ENCODE data around the gene PROZ.

DNA sequence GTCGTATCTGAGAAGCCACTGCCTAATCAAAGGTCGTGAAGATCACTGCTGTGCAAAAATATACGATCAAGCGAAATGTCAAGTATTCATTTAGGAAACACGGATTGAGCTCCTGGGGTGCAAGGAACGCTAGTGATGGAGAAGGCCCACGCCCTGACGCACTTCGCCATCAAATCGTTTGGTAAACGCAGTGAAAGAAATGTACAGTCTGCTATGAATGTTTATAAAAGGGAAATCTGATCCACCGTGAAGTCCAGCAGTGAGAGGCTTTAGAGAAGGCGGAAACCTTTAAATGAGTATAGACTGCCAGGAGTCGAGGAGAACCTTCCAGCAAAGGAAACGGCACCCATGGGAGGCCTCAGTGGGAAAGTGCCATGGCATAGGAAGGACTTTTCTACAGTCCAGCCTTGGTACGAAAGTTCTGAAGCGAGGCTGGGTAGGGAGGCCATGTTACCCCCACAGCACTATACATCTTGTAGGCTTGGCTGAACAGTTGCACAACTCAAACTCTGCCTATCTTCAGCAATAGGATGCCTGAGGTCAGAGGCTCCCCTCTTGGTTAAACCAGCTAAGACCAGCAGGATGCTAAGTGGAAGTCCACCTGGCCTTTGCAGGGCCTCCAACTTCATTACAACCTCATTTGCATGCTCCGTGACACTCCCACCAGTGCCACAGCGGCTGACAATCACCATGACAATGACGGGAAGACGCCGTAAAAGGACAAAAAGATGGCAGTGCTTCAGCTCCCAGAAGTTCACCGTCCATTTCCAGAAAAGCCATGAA is 29.6 kb downstream of the PROZ start:
- no peak for TF ChIP-seq RAD21 (CRISPR knock-in tag; IDR thresholded peaks at IDR 0.05)
- TF ChIP-seq, protein P1, sequence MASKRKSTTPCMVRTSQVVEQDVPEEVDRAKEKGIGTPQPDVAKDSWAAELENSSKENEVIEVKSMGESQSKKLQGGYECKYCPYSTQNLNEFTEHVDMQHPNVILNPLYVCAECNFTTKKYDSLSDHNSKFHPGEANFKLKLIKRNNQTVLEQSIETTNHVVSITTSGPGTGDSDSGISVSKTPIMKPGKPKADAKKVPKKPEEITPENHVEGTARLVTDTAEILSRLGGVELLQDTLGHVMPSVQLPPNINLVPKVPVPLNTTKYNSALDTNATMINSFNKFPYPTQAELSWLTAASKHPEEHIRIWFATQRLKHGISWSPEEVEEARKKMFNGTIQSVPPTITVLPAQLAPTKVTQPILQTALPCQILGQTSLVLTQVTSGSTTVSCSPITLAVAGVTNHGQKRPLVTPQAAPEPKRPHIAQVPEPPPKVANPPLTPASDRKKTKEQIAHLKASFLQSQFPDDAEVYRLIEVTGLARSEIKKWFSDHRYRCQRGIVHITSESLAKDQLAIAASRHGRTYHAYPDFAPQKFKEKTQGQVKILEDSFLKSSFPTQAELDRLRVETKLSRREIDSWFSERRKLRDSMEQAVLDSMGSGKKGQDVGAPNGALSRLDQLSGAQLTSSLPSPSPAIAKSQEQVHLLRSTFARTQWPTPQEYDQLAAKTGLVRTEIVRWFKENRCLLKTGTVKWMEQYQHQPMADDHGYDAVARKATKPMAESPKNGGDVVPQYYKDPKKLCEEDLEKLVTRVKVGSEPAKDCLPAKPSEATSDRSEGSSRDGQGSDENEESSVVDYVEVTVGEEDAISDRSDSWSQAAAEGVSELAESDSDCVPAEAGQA (IDR thresholded peaks at IDR 0.05; ENCODE audit: low read depth) = no peak
- TF ChIP-seq, protein P1 (CRISPR knock-in tag; IDR thresholded peaks at IDR 0.05; ENCODE audit: borderline replicate concordance) = no peak
- no peak for TF ChIP-seq CHD4 (IDR thresholded peaks at IDR 0.05; ENCODE audit: borderline replicate concordance, low read length)
- no peak for TF ChIP-seq EP300 (IDR thresholded peaks at IDR 0.05; ENCODE audit: low read depth in 2 of 2, low read length in 2 of 2)
- no peak for TF ChIP-seq EP300 (CRISPR knock-in tag; IDR thresholded peaks at IDR 0.05; ENCODE audit: borderline replicate concordance)
- no peak for TF ChIP-seq ZFP41 (CRISPR knock-in tag; IDR thresholded peaks at IDR 0.05; ENCODE audit: borderline replicate concordance)
- no peak for TF ChIP-seq POLR2AphosphoS5 (IDR thresholded peaks at IDR 0.05; ENCODE audit: low read depth, low read length)
- no peak for TF ChIP-seq ERF (CRISPR knock-in tag; IDR thresholded peaks at IDR 0.05)
- TF ChIP-seq, protein P2, sequence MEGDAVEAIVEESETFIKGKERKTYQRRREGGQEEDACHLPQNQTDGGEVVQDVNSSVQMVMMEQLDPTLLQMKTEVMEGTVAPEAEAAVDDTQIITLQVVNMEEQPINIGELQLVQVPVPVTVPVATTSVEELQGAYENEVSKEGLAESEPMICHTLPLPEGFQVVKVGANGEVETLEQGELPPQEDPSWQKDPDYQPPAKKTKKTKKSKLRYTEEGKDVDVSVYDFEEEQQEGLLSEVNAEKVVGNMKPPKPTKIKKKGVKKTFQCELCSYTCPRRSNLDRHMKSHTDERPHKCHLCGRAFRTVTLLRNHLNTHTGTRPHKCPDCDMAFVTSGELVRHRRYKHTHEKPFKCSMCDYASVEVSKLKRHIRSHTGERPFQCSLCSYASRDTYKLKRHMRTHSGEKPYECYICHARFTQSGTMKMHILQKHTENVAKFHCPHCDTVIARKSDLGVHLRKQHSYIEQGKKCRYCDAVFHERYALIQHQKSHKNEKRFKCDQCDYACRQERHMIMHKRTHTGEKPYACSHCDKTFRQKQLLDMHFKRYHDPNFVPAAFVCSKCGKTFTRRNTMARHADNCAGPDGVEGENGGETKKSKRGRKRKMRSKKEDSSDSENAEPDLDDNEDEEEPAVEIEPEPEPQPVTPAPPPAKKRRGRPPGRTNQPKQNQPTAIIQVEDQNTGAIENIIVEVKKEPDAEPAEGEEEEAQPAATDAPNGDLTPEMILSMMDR (CRISPR knock-in tag; IDR thresholded peaks at IDR 0.05) = no peak
- TF ChIP-seq ZNF24 (IDR thresholded peaks at IDR 0.05) = no peak
- no peak for TF ChIP-seq HNRNPL (IDR thresholded peaks at IDR 0.05; ENCODE audit: low read depth, low read length)
- TF ChIP-seq, protein P3, sequence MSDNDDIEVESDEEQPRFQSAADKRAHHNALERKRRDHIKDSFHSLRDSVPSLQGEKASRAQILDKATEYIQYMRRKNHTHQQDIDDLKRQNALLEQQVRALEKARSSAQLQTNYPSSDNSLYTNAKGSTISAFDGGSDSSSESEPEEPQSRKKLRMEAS (IDR thresholded peaks at IDR 0.05) = no peak
- TF ChIP-seq ZNF10 (CRISPR knock-in tag; IDR thresholded peaks at IDR 0.05; ENCODE audit: borderline replicate concordance, low read depth) = no peak

All from HepG2 (cell line).